ENCODE data around the gene MEIS2.

The MEIS2 gene

GRCh38 chr15:37101980-37102304 is 1.6 kb upstream of the MEIS2 start:
- H3K27me3 ChIP-seq (replicated peaks; ENCODE audit: control insufficient read depth, insufficient read depth, low read length), result no peaks in the 10 kb centered on the region
- TF ChIP-seq, protein P1, sequence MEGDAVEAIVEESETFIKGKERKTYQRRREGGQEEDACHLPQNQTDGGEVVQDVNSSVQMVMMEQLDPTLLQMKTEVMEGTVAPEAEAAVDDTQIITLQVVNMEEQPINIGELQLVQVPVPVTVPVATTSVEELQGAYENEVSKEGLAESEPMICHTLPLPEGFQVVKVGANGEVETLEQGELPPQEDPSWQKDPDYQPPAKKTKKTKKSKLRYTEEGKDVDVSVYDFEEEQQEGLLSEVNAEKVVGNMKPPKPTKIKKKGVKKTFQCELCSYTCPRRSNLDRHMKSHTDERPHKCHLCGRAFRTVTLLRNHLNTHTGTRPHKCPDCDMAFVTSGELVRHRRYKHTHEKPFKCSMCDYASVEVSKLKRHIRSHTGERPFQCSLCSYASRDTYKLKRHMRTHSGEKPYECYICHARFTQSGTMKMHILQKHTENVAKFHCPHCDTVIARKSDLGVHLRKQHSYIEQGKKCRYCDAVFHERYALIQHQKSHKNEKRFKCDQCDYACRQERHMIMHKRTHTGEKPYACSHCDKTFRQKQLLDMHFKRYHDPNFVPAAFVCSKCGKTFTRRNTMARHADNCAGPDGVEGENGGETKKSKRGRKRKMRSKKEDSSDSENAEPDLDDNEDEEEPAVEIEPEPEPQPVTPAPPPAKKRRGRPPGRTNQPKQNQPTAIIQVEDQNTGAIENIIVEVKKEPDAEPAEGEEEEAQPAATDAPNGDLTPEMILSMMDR (IDR thresholded peaks at IDR 0.05; ENCODE audit: insufficient read depth, low read length, poor library complexity, severe bottlenecking), result no peak
- H3K36me3 ChIP-seq (ENCODE audit: control insufficient read depth, insufficient read depth, low read length), result no peaks in the 10 kb centered on the region
- DNase-seq (ENCODE audit: extremely low read depth, insufficient read length), result no peak
- H3K4me3 ChIP-seq (replicated peaks; ENCODE audit: low read depth, low read length), result peak overlapping the region; percentile 88

DNA sequence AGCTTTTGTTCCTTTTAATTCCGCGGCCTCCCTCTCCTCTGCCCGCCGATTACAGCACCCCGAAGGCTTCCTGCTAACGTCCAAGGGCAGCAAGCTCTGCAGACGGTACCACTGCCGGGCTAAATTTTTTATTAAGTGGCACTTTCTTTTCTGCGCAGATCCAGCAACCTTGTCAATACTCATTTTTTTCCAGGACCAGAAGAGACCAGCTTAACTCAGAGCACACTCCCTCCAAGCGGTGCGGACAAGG is 542 bp upstream of the MEIS2 start:
- Histone ChIP-seq H3K36me3 (ENCODE audit: control insufficient read depth, insufficient read depth, low read length) (no peaks in the 10 kb centered on the region), H3K4me3 (replicated peaks; ENCODE audit: low read depth, low read length) (peak overlapping the region; percentile 88), H3K27me3 (replicated peaks; ENCODE audit: control insufficient read depth, insufficient read depth, low read length) (no peaks in the 10 kb centered on the region)
- no peak for DNase-seq (ENCODE audit: extremely low read depth, insufficient read length)
- TF ChIP-seq, protein P1 (IDR thresholded peaks at IDR 0.05; ENCODE audit: insufficient read depth, low read length, poor library complexity, severe bottlenecking), result no peak

DNA sequence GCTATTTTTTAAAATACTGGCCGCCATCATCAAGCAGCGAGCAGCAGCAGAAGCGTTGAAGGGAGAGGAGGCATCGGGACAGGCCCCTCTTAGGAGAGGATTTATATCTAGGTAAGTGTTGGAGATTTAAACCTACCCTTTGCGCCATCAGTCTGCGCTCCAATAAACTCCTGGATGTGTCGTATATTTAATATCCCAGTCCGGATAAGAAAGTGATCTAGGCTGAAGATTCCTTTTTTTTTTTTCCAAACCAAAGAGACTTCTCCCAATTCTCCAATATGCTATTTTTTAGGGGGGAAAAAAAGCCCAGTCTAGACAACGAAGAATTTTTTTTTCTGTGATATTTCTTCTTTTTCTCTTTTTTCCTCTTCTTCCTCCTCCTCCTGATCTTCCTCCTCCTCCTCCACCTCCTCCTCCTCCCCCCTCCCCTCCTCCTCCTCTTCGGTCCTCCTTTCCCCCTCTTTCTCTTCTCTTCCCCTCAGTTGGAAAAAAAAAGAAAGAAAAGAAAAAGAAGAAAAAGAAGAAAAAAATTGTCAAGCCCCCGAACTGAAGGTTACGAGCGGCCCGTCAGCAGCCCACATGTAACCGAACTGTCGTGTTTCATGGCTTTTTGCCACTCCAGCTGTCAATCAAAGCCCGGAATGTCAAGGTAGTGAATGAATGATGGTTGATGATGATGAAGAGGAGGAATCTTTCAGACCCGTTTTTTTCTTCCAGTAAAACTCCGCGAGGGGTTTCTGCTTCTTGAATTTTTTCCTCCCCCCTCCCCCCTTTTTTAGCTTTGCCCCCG is 835 bp downstream of the MEIS2 start:
- Histone ChIP-seq H3K4me3 (replicated peaks; ENCODE audit: low read depth, low read length) (peak overlapping the region; percentile 88), H3K27me3 (replicated peaks; ENCODE audit: control insufficient read depth, insufficient read depth, low read length) (no peaks in the 10 kb centered on the region), H3K36me3 (ENCODE audit: control insufficient read depth, insufficient read depth, low read length) (no peaks in the 10 kb centered on the region)
- DNase-seq (ENCODE audit: extremely low read depth, insufficient read length), result no peak
- TF ChIP-seq, protein P1 (IDR thresholded peaks at IDR 0.05; ENCODE audit: insufficient read depth, low read length, poor library complexity, severe bottlenecking), result no peak

DNA sequence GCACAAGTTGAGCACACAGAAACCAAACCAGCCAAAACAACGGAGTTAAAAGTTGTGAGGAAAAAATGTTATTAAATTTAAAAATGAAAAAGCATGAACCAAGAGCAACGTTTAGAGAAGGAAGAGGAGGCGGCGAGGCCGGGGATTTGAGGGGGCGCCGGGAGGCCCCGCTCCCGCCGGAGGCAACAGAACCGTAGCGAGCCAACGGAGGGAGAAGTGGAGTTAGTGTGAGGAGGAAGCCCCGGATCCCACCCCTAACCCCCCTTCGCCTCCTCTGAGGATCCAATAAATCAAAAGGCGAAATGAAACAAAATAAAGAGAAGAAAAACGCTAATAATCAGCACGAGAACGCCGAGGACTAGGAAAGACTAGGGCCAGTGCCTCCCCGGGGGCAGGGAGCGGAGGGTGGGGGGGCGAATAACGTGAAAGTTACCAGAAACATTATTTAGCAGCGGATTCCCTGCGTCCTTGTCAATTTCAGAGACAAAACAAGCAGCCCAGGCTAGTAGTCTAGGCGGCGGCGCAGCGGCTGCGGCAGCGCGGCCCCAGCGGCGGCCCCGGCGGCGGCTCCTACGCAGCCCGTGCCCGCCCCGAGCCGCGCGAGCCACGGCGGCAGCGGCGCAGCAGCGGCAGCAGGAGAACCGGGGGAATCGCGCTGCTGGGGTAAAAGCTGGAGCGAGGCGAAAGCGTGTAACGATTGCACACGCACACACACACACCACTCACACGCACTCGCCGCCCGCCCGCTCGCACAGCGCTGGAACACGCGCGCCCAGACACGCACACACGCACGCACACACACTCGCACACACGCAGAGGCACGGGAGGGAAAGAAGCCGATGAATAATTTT is 1.7 kb downstream of the MEIS2 start:
- peak overlapping the region; percentile 88 for H3K4me3 ChIP-seq (replicated peaks; ENCODE audit: low read depth, low read length)
- H3K27me3 ChIP-seq (replicated peaks; ENCODE audit: control insufficient read depth, insufficient read depth, low read length), result no peaks in the 10 kb centered on the region
- DNase-seq (ENCODE audit: extremely low read depth, insufficient read length), result peak; percentile 76
- 0 out of 2 replicates have a peak, but pooled peaks cover 4% of the 10 kb centered on the region for H3K36me3 ChIP-seq (ENCODE audit: control insufficient read depth, insufficient read depth, low read length)
- TF ChIP-seq, protein P1 (IDR thresholded peaks at IDR 0.05; ENCODE audit: insufficient read depth, low read length, poor library complexity, severe bottlenecking), result no peak

GRCh38 chr15:37097144-37097919 is 3.0 kb downstream of the MEIS2 start:
- Histone ChIP-seq H3K36me3 (ENCODE audit: control insufficient read depth, insufficient read depth, low read length) (peaks cover 6% of the 10 kb centered on the region; the same call in 1 of the 2 replicates), H3K4me3 (replicated peaks; ENCODE audit: low read depth, low read length) (peak overlapping the region; percentile 88), H3K27me3 (replicated peaks; ENCODE audit: control insufficient read depth, insufficient read depth, low read length) (no peaks in the 10 kb centered on the region)
- no peak for DNase-seq (ENCODE audit: extremely low read depth, insufficient read length)
- TF ChIP-seq, protein P1 (IDR thresholded peaks at IDR 0.05; ENCODE audit: insufficient read depth, low read length, poor library complexity, severe bottlenecking), result no peak

Measured in GM06990 (cell line).